Skeletal muscle tissue (tissue), 4 donors: Measurements from ENCODE around the gene KCNK5. TPM values are rescaled to one million over a fixed set of nuclear protein-coding genes. Genes with fewer than 3 reads are reported as not detected.

ENCODE experiments used
- H3K27ac ChIP-seq: one replicate; pipeline ENCODE4 v1.7.0; 2013; ENCODE audit warnings: mild to moderate bottlenecking, low read depth, low read length, inconsistent platforms
- H3K27me3 ChIP-seq, 3 donors: one replicate each; pipeline ENCODE4 v1.7.0; 2013; ENCODE audit warnings: low read length in 3 of 3; ENCODE audit not compliant: control insufficient read depth in 3 of 3, insufficient read depth in 3 of 3
- H3K36me3 ChIP-seq, 3 donors: one replicate each; pipeline ENCODE4 v1.7.0; 2013; ENCODE audit warnings: low read length in 3 of 3; ENCODE audit not compliant: control insufficient read depth in 3 of 3, insufficient read depth in 3 of 3
- H3K4me1 ChIP-seq, 3 donors: one replicate each; pipeline ENCODE4 v1.7.0; 2013; ENCODE audit warnings: low read length in 3 of 3, mild to moderate bottlenecking in 3 of 3; ENCODE audit not compliant: control insufficient read depth in 3 of 3, insufficient read depth in 3 of 3
- H3K4me3 ChIP-seq, 3 donors: one replicate each; pipeline ENCODE4 v1.7.0; 2013; ENCODE audit warnings: low read length in 3 of 3
- H3K9ac ChIP-seq, 3 donors: one replicate each; pipeline ENCODE4 v1.7.0; 2013; ENCODE audit warnings: low read length in 3 of 3, mild to moderate bottlenecking in 3 of 3, moderate library complexity in 2 of 3, low read depth in 1 of 3
- H3K9me3 ChIP-seq, 3 donors: one replicate each; pipeline ENCODE4 v1.7.0; 2013; ENCODE audit warnings: low read length in 3 of 3; ENCODE audit not compliant: control insufficient read depth in 3 of 3
- total RNA-seq: library from RNA; depleted of rRNA; stranded (reverse); fragments of >200 nt; gene quantifications from one replicate; pipeline ENCODE4 v1.2.3, GENCODE V29; 2014
- donor health status: Osteomylitis.

KCNK5 gene
- total RNA-seq, 1 donor from 2014 or later: 1.6 TPM

DNA sequence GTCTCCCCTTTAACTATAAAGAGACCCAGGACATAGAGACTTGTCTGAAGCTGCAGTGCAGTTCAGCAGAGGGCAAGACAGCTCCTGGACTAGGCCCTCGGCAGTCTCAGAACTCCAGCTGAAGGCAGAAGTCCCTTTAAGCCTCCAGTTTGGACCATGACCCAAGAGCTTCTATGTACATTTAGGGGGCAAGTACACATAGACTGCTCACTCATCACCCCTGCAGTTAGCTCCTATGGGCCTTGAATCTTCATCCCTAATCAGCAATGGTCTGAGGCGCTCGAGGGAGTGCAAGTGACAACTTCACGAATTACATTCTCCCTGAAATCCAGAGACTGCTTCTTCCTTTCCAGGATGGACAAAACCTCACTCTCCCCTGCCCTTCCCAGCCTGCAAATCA, 47.4 kb downstream of the KCNK5 start:
- H3K4me3 ChIP-seq: no peak overlapping the region
- H3K27me3 ChIP-seq: no peaks in the 10 kb centered on the region
- H3K9ac ChIP-seq: no peak overlapping the region
- no peaks in the 10 kb centered on the region for H3K4me1 ChIP-seq
- no peak overlapping the region for H3K27ac ChIP-seq
- H3K9me3 ChIP-seq: peaks cover 2 to 4% (median 4%) of the 10 kb centered on the region in 3 donors
- no peaks in the 10 kb centered on the region for H3K36me3 ChIP-seq

DNA sequence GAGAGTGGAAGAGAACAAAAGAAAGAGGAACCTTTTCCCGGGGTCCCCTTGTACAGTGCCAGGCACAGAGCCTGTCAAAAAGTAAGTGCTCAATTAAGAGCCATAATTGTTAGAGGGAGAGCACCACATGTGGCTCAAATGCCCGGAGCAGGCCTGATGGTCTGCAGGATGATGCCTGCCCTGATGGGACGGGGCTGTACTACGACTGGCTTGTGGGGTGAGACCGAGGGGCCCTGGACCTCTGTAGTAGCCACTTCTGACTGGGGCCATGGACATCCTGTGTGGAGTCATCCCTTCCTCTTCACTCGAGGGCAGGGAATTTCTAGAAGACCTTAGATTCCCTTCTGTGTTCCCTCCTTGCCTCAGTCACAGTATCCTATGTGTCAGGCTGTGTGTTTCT, 47.9 kb downstream of the KCNK5 start:
- Histone ChIP-seq H3K9ac (no peak overlapping the region), H3K4me3 (no peak overlapping the region), H3K36me3 (no peaks in the 10 kb centered on the region), H3K27ac (no peak overlapping the region), H3K4me1 (no peaks in the 10 kb centered on the region), H3K9me3 (peaks cover 2 to 4% (median 4%) of the 10 kb centered on the region in 3 donors), H3K27me3 (no peaks in the 10 kb centered on the region)

DNA sequence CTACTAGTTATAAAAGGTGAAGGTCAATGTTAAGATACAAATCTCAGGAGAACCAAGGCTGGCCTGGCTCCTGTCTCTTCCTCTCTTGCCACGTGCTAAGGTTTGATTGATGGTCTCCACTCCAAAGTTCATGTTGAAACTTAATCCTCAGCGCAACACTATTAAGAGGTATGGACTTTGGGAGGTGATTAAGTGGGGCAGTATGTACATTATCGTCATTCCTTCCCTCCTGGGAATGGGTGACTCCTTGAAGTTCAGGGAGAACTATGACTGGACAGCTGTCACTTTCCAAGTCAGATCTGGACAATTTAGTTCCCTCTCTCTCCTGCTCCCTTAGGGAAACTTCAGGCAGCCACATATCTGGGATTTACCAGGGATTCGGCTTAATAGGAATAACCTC, 50.5 kb downstream of the KCNK5 start:
- Histone ChIP-seq H3K27ac (no peak overlapping the region), H3K4me3 (no peak overlapping the region), H3K4me1 (no peaks in the 10 kb centered on the region), H3K9me3 (peaks cover 2 to 4% (median 4%) of the 10 kb centered on the region in 3 donors), H3K27me3 (no peaks in the 10 kb centered on the region), H3K9ac (no peak overlapping the region), H3K36me3 (no peaks in the 10 kb centered on the region)

DNA sequence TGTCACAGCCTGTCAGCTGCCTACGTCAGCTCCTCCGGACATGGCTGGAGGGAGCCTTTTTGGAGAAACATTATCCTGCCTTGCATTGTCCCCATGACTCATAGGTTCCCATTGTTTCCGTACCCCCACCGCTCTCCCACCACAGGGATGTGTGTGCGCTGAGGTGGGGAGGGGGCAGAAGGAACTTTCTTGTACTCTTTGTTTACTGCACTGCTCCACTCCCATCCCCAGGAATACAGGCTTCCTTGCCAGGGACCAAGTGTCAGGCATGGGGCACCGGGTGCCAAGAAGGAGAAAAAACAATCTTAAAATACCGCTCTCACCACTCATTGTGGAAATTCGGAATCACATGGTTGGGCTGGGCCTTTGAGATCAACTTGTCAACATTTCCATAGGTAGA, 51.0 kb downstream of the KCNK5 start:
- no peaks in the 10 kb centered on the region for H3K4me1 ChIP-seq
- no peak overlapping the region for H3K27ac ChIP-seq
- H3K36me3 ChIP-seq: no peaks in the 10 kb centered on the region
- H3K9ac ChIP-seq: no peak overlapping the region
- peaks cover 2 to 4% (median 4%) of the 10 kb centered on the region in 3 donors for H3K9me3 ChIP-seq
- no peak overlapping the region for H3K4me3 ChIP-seq
- H3K27me3 ChIP-seq: no peaks in the 10 kb centered on the region

DNA sequence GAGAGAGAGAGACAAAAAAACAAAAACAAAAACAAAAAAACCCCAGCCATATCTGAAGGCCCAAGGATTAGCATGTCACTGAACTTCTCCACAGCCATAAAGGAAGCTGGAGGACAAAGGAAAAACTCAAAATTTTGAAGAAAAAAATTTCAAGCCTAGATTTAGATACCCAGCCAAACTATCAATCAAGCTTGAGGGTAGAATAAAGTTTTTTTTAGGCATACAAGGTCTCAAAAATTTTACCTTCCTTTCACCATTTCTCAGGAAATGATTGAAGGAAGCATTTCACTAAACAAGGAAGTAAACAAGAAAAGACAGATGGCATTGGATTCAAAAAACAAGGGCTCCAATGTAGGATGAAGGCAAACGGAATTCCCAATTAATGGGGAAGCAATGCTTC, 52.1 kb downstream of the KCNK5 start:
- Histone ChIP-seq H3K36me3 (no peaks in the 10 kb centered on the region), H3K27ac (no peak overlapping the region), H3K4me3 (no peak overlapping the region), H3K9me3 (peaks cover 2 to 4% (median 4%) of the 10 kb centered on the region in 3 donors), H3K9ac (no peak overlapping the region), H3K27me3 (peaks cover 0 to under 1% (median 0%) of the 10 kb centered on the region in 3 donors), H3K4me1 (no peaks in the 10 kb centered on the region)

DNA sequence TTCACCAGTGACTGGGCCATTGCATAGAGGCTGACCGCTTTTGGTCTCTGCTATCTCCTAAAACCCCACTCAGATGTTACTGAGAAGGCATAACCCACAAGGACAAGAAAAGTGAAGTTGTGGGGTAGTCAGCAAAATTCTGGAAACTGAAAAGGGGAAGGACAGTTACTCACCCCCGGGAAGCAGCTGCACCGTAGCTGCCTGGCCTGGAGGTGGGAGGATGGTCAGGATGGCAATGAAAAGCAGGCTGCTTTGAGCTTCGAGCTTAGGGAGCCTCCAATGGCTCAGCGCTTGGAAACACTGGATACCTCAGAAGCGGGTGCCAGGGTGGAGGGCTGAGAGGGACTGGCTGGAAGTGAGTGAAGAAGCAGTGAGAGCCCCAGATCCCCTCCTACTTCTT, 56.0 kb downstream of the KCNK5 start:
- Histone ChIP-seq H3K36me3 (no peaks in the 10 kb centered on the region), H3K4me3 (no peak overlapping the region), H3K9ac (no peak overlapping the region), H3K27ac (no peak overlapping the region), H3K9me3 (peaks cover 4 to 10% (median 7%) of the 10 kb centered on the region in 3 donors), H3K27me3 (peaks cover 4 to 6% (median 4%) of the 10 kb centered on the region in 3 donors), H3K4me1 (no peaks in the 10 kb centered on the region)

DNA sequence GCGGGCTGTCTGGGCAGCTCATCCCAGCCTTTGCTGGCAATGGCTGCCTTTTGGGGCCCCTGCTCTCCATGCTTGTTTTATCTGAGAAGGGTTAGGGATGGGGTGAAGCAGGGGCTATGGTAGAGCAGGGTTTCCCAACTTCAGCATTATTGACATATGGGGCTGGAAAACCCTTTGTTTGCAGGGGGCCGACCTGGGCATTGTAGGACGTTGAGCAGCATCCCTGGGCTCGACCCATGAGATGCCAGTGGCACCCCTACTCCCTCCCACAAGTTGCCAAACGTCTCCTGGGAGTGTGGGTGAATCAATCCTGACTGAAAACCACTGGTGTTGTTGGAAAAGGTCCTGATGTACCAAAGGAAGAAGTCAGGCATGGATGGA, 56.9 kb downstream of the KCNK5 start:
- H3K36me3 ChIP-seq: no peaks in the 10 kb centered on the region
- no peak overlapping the region for H3K27ac ChIP-seq

DNA sequence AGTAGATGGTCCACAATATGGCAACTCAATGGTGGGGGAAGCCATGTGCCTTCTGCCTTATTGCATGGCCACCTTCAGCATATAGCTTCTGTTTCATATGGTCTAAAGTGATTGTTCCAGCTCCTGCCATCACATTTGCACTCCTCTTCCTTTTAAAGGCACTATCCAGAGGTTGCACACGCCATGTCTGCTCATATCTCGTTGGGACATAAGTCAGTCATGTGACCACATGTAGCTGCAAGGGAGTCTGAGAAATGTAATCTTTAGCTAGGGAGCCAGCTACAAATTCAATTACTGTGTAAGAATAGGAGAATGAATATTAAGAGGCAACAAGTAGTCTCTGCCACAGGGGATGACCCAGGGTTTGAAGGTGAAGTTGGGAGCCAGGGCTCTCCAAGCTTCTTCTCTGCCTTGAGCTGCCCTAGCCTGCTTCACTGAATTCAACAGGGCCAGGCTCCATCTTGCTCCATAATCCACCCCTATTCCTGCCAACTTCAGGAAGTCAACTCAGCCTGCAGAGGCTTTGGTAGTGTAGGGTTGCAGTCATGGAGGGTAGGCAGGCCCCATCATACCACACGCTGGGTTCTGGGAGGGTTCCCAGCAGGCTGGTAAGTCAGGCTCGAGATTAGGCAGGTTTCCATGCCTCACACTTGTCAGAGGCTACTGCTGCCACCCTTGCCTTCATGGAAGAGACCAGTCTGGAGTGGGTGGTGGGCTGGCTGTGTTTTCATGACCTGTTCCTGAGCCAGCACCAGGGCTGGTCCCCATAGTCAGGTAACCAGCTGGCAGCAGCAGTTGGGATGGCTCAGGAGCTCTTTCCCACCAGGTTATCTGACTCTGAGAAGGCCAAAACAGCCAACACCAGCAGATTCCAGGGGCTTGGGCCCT, 57.5 kb downstream of the KCNK5 start:
- H3K27ac ChIP-seq: no peak overlapping the region
- no peaks in the 10 kb centered on the region for H3K36me3 ChIP-seq
- no peak overlapping the region for H3K4me3 ChIP-seq
- H3K27me3 ChIP-seq: peaks cover 4 to 13% (median 7%) of the 10 kb centered on the region in 3 donors
- H3K9me3 ChIP-seq: peaks cover 0 to 6% (median 5%) of the 10 kb centered on the region in 3 donors
- H3K4me1 ChIP-seq: no peaks in the 10 kb centered on the region
- H3K9ac ChIP-seq: no peak overlapping the region

More for the DNA sequence above, 56.9 kb downstream of the KCNK5 start:
- H3K4me3 ChIP-seq: no peak overlapping the region
- H3K9ac ChIP-seq: no peak overlapping the region
- H3K27me3 ChIP-seq: peaks cover 4 to 8% (median 6%) of the 10 kb centered on the region in 3 donors
- H3K9me3 ChIP-seq: peaks cover 2 to 8% (median 7%) of the 10 kb centered on the region in 3 donors
- no peaks in the 10 kb centered on the region for H3K4me1 ChIP-seq

DNA sequence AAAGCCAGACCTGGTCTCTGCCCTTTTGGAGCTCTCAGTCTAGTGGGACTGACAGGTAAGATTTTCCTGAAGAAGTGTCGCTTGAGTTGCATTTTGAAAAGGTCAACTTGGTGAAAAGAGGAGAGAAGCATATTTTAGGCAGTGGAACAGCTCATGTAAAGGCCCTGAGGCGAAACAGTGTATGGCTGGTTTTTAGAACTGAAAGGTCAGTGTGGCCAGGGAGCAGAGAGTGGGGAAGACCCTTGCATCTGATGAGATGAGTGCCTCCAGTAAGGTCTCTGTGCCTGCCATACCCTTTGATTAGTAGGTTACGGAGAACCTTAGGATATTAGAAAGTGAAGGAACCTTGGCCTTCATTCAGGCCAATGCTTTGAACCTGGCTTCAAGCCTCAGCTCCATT, 58.4 kb downstream of the KCNK5 start:
- Histone ChIP-seq H3K4me1 (peaks cover 0 to 2% (median 0%) of the 10 kb centered on the region in 3 donors), H3K27ac (no peak overlapping the region), H3K36me3 (no peaks in the 10 kb centered on the region), H3K9me3 (peaks cover 0 to 6% (median 5%) of the 10 kb centered on the region in 3 donors), H3K4me3 (no peak overlapping the region), H3K9ac (no peak overlapping the region), H3K27me3 (peaks cover 4 to 13% (median 7%) of the 10 kb centered on the region in 3 donors)

DNA sequence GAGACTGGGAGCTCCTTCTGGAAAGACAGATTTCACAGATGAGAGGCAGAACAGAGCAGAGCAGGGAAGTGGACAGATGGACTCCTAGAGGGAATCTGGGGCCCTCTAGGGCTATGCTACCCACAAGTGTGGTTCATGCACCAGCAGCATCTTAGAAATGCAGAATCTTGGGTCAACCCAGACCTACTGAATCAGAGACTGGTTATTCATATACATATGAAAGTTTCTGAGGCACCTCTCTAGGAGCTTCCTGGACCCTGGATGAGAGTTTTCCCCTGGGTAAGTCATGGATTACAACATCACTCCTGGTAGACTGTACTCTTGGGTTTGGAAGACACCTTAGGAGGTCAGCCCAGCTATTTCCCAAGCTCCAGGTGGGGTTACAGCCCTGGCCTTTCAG, 58.9 kb downstream of the KCNK5 start:
- peaks cover 0 to 2% (median 0%) of the 10 kb centered on the region in 3 donors for H3K4me1 ChIP-seq
- H3K4me3 ChIP-seq: no peak overlapping the region
- H3K27me3 ChIP-seq: peaks cover 4 to 13% (median 7%) of the 10 kb centered on the region in 3 donors
- H3K9ac ChIP-seq: no peak overlapping the region
- no peaks in the 10 kb centered on the region for H3K36me3 ChIP-seq
- peaks cover 0 to 6% (median 5%) of the 10 kb centered on the region in 3 donors for H3K9me3 ChIP-seq
- H3K27ac ChIP-seq: no peak overlapping the region
